Measurements from ENCODE around the gene HS3ST4. TPM values are rescaled to one million over a fixed set of nuclear protein-coding genes. Genes with fewer than 3 reads are reported as not detected.

Gene HS3ST4
- total and polyA plus RNA-seq, 2 of the 4 experiments (the other 2 are of a cell fraction), result not detected

DNA sequence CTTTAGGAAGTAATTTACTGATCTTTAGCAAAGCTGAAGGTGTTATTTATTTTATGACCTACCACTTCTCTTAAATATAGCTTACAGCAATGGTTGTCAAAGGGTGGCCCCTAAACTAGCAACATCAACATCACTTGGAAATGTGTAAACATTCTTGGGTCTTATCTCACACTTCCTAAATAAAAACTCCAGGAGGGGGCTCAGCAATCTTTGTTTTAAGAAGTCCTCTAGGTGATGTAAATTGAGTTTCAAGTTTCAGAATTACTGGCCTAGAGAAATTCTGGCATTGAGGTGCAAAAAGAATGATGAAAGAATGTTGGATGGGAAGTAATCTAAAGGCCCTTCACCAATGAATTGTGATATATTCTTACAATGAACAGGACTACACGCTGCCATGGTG lies 142.3 kb downstream of the HS3ST4 start:
- Histone ChIP-seq H3K79me1 (ENCODE audit: low read depth in 1 of 2, low read length in 2 of 2) (no peaks in the 10 kb centered on the region), H3K27ac (ENCODE audit: insufficient read depth, low read length) (no peak overlapping the region), H2BK20ac (ENCODE audit: low read depth, low read length) (no peak overlapping the region), H3K23ac (ENCODE audit: low read depth, low read length) (no peak overlapping the region), H4K5ac (ENCODE audit: low read depth, low read length) (no peak overlapping the region), H3K4me1 (ENCODE audit: control insufficient read depth, insufficient read depth, low read length) (no peaks in the 10 kb centered on the region), H2BK5ac (ENCODE audit: low read depth, low read length, poor library complexity, severe bottlenecking) (no peak overlapping the region), H4K8ac (ENCODE audit: low read depth in 2 of 2, low read length in 2 of 2) (no peak overlapping the region), H3K36me3 (ENCODE audit: control insufficient read depth, insufficient read depth, low read length) (no peaks in the 10 kb centered on the region), H4K20me1 (ENCODE audit: insufficient read depth, low read length) (no peaks in the 10 kb centered on the region), H3K18ac (ENCODE audit: low read depth, low read length) (no peak overlapping the region), H3K27me3 (ENCODE audit: control insufficient read depth, insufficient read depth, low read length) (no peaks in the 10 kb centered on the region), H4K91ac (ENCODE audit: insufficient read depth, low read depth, low read length) (no peak overlapping the region), H3K9ac (ENCODE audit: low read depth, low read length) (no peak overlapping the region), H3K56ac (ENCODE audit: extremely low read depth, insufficient read depth, low read length) (no peak overlapping the region), H3K9me1 (ENCODE audit: insufficient read depth, low read length) (no peaks in the 10 kb centered on the region), H3K14ac (replicated peaks; ENCODE audit: low read depth, low read length) (no peak overlapping the region), H2AFZ (replicated peaks; ENCODE audit: low read length, poor library complexity) (no peak overlapping the region), H3K4me2 (ENCODE audit: low read depth, low read length) (no peak overlapping the region), H2BK15ac (ENCODE audit: low read depth, low read length) (no peak overlapping the region), H3K4ac (ENCODE audit: low read depth, low read length) (no peak overlapping the region), H2BK120ac (ENCODE audit: low read depth, low read length) (no peak overlapping the region), H3K9me3 (ENCODE audit: control insufficient read depth, insufficient read depth, low read length) (no peaks in the 10 kb centered on the region), H2AK9ac (replicated peaks; ENCODE audit: low read depth, low read length, poor library complexity) (no peak overlapping the region), H3K4me3 (ENCODE audit: insufficient read depth, low read depth, low read length) (no peak overlapping the region), H2AK5ac (ENCODE audit: low read depth, low read length) (no peak overlapping the region)
- no TSS peak for BruUV-seq (replicated peaks)
- no peak for TF ChIP-seq MXI1 (IDR thresholded peaks at IDR 0.05; ENCODE audit: borderline replicate concordance, low read depth, low read length)
- ATAC-seq (ENCODE audit: low read depth) (no peak), DNase-seq (no peak)
- intact Hi-C loops (cut with micrococcal nuclease), result no loop called here
- dilution Hi-C loops (cut with HindIII; ENCODE audit: low sequenced_read_pairs, unreplicated experiment), result no loop called here
- in situ Hi-C loops (cut with MboI; ENCODE audit: low sequenced_read_pairs), result loop anchor here (25.0 kb wide), 2 partner anchors 1553 to 1628 kb away; no protein-coding TSS in a partner anchor
- ChIA-PET CTCF (no interaction called here), POLR2A (ENCODE audit: unreplicated experiment) (no interaction called here)
- no CpG with 5 or more reads among the region's 1 CpG for WGBS, 2 experiments (ENCODE audit: extremely low coverage in 2 of 2, insufficient read length in 1 of 2)

Measured in IMR-90 (cell line).